HG02938 (cell line): ENCODE data around the gene MAP10.

Source experiments
- ATAC-seq: cut with Tn5 transposase; IDR thresholded peaks from one replicate; pipeline ENCODE4 v1.9.1; 2021; ENCODE audit warnings: mild to moderate bottlenecking, moderate library complexity; ENCODE audit not compliant: unreplicated experiment

MAP10 gene

DNA sequence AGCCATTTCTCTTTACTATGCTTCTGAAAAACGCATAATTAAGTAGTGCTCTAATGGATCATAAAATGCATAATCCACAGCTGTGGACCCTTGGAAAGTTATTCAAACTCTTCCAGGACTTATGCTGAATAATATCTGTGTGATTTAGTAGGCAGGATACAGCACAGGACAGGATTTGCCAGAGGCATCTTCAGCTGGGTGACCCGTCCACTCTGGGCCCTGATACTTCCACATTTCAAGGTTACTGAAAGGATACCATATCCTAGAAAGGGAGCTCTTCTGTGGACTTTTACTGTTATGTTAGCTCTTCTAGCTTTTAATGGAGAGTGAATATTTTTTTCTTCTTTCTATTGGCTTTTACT, 49.6 kb downstream of the MAP10 start:
- ATAC-seq: no peak

- no peak for ATAC-seq
Measured at GRCh38 chr1:232856541-232856940, 51.3 kb downstream of the MAP10 start.
